D341Med (cell line): ENCODE data around the gene PDZRN3.

Experiments used
- DNase-seq: peaks from one replicate; pipeline ENCODE4 v3.0.0; 2012; ENCODE audit warnings: low spot score

Gene PDZRN3

DNA sequence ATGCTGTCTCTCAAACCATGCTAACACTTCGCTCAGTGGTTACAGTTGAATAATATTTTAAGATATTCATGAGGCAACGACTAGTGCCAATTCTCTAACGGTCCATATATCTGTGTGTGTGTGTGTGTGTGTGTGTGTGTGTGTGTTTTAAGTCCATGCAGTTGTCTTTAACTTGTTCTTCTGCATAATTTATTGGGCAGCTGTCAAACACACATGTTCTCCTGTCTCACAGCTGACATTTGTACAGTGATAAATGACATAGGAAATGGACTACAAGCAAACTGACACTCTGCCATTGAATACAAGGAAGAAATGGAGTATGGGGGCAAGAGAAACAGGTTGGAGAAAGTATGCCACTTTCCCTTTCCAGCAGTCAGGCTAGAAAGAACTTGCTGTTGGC lies 172.0 kb downstream of the PDZRN3 start:
- DNase-seq, result no peak

DNA sequence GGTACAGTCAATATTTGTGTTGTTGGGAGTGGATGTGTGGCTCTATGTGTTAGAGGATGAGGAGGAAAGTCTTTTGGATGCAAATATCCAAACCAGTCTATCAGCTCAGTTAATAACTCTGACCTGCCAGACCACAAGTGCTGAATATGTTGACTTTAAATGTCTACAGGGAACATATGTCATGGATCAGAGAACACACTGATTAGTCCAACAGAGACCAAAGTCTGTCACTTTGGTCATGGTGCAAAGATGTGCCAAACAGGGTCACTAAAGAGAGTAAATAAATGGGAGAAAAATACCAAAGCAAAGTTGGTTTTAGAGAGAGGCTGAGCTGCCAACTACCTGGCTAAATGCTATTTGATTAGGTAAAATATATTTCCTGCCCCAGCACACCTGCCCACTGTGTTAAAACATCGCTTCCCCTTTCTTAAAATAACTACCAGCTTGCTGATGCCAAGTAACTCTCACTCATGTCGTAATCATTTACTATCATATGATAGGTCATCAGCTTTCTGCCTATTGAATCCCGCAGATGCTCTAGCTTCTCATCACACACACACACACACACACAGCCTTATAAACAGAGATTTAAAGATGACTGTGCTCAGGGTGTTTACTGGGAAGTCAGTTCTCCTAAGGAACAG lies 173.3 kb downstream of the PDZRN3 start:
- no peak for DNase-seq

DNA sequence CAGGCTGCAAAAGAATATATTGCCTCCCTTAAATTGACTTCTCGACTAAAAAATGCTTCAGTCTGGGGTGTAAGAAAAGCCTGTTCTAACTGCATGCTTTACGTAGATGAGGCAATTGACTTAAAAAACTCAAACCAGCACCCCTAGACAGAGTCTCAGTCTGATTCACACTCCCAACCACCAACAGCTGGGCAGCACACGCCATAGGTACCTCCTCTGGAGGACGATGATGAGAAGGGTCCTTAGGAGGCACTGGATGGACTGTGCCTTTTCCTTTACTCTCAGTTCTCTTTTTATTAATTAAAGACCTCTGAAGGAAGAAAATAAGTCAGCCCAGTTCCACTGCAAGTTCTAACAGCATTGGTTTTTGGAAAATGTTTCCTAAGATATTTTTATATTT lies 175.0 kb downstream of the PDZRN3 start:
- no peak for DNase-seq

DNA sequence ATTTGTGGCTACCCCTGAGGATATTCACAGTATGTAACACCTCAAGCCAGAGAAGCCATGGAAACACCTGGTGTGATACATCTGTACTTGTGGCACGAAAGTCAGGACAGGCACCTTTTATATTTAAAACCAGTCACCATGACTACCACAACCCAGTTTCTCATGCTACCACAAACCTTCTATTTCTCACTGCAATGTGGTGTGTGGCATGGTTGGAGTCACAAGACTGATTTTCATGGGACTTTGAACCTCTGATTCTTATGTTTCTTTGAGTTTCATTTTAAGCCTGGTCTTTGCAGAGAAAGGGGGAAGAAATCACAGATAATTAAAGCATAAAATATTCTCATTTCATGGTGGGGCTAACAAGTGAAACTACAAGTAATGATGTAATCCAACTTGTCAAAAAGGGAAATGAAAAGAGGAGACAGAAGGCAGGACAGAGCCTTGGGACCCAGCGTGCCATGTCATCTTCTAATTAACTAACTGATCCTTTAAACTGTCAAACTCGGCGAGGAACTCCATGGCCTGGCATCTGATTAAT lies 175.9 kb downstream of the PDZRN3 start:
- no peak for DNase-seq

DNA sequence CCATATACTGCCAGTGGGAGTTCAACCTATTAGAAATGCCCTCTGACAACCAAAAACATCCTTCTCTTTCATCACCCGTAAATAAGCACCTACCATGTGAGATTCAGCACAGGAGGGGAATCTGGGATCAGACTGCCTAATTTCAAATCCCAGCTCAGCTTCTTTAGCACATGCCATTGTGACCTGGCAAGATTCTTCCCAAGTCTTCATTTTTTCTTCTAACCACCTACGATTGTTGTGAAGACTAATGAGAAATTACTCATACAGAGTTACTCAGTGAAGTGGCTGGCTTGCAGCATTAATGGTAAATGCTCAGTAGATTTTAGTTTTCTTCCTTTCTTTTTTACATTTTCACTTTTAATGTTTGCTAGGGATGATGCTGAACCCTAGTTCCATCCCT lies 176.7 kb downstream of the PDZRN3 start:
- no peak for DNase-seq

DNA sequence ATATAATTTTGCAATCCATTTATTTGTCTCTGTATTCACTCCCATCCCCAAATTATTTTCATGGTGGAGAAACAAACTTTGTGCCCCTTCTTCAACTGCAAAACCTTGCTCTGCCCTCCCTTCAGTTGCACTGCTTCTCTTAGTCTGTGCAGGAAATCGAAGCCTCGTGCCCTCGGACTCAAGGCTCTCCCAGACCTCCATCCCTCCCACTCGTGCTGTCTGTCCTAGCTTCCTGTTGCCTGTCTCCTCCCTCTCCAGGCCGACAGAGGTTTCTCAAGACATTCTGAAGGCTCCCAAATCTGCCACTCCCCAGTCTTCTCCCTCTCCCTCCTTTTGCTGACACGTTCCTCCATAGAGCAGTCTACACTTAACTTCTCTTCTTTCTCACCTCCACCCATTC lies 177.6 kb downstream of the PDZRN3 start:
- DNase-seq, result no peak

DNA sequence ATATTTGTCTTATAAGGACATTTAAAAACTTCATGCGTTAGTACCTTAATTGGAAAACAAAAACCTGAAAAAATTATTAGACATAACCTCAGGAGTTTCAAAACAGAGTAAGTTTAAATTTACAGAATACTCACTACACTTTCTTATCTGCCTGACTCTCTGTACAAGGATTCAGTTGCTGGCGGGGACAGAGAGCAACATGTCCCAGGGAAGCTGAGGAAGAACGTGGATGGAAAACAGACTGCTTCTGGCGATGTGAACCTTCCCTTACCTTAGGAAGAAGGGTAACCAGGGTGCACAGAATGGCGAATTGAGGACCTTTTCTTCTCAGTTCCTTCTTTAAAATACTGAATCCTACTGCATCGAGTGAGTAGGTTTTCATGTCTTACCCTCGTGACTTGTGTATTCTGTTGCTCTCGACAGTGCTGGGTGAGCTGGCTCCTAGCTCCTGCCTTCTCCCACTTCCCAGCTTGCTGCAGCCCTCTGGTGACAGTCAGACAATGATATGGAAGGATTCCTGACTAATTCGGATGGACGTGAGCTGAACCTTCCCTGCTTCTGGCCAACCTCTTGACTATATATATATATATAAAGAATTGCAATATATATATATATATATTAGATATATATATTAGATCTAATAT lies 178.2 kb downstream of the PDZRN3 start:
- no peak for DNase-seq

DNA sequence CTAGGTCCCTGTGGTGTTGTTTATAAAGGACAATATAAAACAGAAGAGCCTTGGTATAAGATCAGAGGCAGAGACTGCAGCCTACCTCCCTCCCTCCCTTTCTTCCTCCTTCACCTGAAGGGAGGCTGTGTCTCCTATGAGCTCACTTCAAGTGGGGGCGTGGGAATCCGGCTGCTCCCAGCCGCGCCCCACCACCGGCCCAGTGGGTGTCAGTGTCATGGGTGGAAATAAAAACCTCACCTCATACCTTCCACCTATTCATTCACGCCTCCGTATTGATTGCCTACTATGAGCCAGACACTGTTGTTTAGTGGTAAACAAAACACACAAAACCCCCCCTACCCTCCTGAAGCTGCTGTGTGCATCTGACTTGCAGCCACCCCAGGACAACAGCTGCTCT lies 181.9 kb downstream of the PDZRN3 start:
- no peak for DNase-seq

DNA sequence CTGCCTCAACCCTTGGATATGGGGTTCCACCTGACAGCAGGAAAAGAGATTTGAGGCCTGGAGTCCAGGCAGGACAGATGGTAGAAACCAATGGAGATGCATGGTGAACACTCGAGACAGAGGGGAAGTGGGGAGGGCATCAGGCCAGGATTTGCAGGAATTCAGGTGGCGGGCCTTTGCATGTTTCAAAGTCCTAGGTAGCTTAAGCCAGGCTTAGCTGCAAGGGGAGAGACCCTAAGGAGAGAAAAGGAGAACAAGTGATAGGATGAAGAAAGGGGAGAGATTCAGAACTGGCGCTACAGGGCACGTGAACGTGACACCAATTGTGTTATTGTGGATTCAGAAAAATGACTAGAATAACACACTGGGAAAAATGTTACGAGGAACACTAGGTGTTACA lies 182.6 kb downstream of the PDZRN3 start:
- no peak for DNase-seq

DNA sequence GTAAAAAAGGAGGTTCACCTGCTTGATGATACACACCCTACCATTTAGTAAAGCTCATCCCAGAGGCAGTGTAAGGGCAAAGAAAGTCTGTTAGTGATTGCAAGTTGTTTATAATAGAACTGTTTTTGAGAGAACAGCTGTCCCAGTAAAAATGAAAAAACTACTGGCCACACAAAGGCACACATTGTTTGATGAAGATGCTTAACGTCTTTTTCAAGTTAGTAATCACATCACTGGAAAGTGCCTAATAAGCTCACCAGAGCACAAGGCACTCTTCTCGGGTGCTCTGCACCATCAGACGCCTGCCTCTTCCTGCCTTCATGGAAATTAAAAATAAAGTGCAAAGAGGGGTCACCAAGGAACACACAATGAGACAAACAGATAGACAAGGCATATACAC lies 186.9 kb downstream of the PDZRN3 start:
- DNase-seq, result no peak

DNA sequence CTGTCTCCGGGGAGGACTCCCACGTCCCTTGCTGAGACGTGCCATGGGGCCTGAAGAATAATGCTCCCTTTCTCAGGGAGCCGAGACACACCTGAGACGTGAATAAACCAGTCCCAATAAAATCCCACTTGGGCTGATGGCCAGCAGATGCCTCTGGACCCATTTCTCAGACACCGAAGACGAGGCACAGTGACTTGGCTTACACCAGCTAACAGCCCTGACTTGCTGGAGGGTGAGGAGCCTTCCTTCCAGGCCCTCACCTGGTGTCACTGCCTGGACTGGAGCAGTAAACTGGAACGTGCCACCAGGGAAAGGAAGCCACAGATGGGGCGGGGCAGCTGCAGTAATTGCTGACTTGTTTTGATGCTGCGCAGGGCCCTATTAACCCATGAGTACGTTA lies 189.7 kb downstream of the PDZRN3 start:
- no peak for DNase-seq

DNA sequence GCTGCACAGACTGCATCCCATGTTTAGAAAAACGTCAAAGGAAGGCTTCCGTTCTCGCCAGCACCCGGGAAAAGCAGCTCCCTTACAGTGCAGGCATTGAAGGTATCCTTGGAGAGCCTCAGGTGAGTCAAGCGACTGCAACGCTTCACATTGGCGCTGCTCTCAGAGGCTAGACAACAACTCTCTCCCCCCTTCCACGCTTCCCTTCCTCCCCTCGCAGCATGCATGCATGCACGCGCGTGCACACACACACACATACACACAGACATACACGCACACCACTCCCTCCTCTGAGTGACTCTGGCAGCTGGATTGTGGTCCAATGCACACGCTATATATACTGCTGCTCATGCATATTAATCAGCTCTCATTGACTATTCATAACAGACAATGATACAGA lies 191.1 kb downstream of the PDZRN3 start:
- DNase-seq, result no peak

DNA sequence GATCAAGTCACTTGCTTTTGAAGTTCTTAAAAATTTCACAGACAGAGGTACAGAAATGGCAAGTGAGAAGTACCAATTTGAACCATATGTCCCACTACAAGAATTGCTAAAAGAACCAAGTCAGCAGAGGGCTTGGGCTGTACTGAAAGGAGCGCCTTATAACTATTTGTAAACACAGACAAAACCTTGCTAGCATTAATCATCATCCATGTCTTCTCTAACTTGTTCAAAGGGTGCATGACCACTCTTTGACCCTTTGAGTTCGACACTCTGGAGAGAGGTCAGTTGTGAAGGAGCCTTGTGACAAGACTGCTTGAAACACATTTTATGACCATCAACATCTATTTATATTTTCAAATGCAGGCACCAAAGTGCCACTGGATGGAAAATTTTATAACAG lies 191.7 kb downstream of the PDZRN3 start:
- DNase-seq, result no peak

DNA sequence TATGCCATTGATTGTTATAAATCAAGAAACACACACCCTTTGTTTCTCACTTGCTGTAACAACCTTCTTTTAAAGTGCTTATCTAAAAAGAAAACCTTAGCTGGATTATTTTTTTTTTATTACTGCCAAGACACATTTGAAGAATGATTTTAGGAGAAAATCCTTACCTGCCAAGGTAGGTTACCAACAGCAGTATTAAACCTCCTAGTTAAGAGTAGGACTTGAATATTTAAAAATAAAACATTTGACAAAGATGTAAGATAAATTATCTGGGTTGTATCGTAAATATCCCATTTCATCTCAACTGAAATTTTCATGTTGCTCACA lies 192.1 kb downstream of the PDZRN3 start:
- no peak for DNase-seq

DNA sequence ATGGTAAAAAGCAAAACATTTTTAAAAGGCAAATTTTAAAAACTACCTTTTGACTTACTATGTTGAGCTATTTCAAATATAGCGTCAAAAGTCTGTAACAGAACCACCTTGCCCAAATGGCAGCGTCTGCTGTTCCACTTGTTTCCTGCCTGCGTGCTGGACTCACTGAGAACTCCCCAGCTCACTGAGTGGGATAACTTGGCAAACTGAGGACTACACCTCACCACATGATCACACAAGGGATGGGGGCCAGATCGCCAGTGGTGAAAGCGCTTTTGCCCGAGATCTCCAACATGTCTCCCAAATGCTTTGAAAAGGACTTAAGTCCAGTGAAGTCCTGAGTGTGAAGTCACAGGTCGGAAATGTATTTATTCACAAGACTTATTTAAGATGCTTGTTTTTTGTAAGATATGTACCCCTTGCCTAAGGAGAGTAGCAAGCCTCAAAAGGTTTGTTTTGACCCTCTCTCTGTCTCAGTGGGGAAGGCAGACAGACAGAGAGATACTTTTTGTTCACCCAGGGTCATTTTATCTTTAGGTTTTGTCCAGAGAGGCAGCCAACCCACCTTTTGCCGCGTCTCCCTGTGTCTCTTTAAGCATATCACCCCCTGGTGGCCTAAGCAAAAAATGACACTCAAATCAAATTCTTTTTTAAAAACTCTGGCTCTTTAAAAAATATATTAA lies 192.6 kb downstream of the PDZRN3 start:
- DNase-seq, result peak; percentile 63

DNA sequence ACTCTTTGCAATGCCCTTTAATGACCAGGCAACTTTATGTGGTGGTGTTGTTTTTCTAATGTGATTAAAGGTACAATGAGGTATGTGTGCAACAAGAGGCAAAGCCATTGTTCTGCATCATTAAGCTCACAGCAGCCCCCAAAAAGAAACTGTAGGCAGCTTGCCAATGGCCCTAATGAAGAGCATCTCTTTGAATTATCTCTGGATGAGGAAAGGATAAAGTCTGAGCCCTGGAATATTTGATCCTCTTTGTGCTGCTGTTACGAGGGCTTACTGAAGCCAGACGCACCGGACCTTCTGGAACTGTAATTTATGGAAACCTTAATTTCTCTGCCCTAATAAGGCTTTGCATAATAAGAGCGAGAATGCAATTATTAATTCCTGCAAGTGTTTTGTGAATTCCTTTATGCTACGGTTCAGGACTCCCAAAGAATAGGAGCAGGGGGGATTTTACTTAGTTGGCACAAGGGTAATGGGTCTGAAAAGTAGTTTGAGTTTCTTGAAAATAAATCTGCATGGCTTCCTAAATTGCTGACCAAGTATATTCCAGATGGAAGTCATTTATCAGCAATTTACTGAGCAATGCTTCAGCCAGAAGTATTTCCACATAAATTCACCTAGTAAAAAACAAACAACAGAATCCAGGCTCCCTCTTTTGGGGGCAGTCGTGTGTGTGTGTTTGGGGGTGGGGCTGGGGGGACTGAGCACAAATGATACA lies 193.4 kb downstream of the PDZRN3 start:
- peak; percentile 56 for DNase-seq

DNA sequence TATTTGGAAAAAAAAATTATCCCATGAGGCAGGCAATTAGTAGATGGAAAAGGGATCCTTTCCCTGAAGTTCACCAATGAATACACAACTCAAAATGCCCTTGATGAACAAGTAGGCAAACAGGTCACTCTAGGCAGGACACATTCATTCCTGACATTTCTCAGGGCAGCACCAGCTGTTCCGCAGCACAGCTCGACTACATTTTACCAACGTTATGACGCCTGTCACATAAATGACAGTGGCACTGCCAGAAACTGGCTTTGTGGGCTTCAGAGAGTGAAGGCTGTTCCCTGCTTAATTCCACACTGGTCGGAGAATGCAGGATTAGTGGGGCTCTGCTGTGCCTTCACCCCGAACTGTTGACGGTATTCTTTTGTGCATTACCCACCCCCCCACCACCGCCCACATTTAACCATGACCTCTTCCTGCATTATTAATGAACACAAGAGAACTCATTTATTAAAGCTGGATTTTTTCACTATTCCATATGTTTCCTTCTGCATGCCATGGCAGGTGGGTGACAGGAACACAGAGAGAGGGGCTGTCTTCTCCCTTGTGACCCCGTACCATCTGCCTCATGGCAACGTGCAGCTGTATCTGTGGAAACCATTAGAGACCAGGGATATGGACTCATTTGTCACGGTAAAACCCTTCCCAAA lies 197.6 kb downstream of the PDZRN3 start:
- DNase-seq, result no peak

DNA sequence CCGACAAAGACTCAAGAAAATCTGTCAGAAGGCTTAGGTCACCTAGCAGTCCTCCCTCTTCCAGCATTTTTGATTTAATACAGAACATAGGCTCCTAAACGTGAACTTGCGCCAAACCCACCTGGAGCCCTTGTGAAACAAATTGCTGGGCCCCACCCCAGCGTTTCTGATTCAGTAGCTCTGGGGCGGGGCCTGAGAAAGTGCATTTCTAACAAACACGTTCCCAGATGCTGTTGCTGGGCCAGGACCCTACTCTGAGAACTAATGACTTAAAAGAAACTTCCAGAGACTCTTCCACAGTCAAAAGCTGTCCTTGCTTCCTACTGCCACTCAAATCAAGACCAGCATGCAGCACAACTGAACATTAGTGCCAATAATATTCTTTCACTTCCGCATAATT lies 198.1 kb downstream of the PDZRN3 start:
- DNase-seq, result no peak

DNA sequence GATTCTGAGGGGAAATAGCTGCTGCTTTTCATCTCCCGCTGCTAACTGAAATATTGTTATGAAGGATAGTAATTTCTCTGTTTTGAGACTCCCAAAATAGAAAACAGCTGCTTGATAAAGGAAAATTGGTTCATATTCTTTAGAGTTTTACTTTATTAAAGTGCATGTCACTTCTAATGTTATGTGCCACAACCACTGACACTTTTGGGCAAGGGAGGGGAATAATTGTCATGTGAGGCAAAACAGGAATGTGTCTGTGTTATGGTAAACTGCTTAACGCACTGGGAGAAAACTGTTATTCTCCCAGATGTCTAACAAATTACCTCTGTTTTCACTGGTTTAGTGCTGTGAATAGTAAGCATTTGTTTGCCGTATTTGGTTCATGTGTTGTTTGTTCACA lies 201.6 kb downstream of the PDZRN3 start:
- no peak for DNase-seq

DNA sequence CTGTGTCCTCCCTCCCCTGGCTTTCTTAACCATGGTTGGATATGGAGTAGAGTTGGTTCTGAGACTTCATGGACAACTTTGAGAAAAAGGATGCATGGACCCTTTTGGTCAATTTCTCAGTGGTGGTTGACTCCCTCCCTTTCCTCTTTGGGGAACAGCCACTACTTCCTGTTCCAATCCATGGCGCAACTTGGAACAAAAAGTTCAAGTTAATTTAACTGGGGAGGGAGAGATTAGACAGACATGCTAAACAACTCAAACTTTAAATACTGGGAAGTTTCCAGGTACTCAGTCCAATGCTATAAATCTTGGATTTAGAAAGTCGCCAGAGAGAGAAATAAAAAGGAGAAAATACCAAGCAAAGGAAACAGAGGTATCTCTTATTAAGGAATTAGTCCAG lies 202.2 kb downstream of the PDZRN3 start:
- no peak for DNase-seq

DNA sequence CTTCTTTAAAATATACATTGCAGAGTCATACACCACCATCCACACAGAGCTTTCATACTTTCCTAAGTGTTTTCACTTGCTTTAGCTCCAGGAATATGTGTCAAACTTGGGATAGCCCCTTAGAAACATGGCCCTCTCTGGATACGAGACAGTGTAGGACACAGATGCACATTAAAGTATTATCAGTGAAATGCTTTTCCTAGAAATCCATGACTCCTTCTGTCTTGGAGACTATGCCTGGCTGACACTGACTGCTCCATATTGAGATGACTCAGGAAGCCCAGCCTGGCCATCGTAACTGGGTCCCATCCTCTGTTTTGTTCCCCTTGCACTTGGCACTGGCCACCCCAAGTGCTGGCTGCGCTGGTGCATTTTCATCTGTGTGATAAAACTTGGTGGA lies 204.8 kb downstream of the PDZRN3 start:
- DNase-seq, result no peak

DNA sequence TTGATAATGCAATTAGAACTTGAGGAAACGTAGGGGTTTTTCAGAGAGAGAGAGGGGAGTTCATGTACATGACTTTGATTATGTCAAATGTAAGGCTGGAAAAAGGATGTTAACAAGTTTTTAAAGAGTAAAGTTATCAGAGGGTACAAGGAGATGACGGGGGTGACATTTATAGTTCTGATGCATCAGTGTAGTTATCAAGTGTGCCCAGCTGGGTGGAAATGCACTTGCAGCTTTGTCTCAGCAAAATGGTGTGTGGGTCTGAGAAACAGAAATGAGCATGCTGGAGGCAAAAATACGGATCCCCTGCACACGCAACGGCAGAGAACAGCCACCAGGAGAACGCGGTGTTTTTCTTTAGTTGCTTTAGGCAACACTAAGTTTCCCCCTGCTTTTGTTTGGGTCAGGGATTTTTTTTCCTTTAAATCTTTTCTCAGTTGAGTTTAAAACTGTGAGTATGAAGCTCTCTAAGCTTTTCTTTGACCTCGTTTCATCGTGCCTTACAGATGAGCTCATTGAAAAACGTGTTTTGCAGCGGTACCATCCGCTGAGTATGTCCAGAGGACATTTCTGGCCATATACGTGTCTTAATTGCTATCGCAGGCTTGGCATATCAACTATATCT lies 205.4 kb downstream of the PDZRN3 start:
- no peak for DNase-seq
